GM19238 (cell line): ENCODE results near the gene ATG10.
"Not testable (repeated sequence)": the region's sequence is repeated elsewhere in the genome, so short reads cannot be mapped to it uniquely, and the experiment has no call there.

Experiments used
- DNase-seq: peaks from one replicate; pipeline ENCODE4 v3.0.0; 2011; ENCODE audit warnings: low spot score; ENCODE audit not compliant: insufficient read length

Gene ATG10

DNA sequence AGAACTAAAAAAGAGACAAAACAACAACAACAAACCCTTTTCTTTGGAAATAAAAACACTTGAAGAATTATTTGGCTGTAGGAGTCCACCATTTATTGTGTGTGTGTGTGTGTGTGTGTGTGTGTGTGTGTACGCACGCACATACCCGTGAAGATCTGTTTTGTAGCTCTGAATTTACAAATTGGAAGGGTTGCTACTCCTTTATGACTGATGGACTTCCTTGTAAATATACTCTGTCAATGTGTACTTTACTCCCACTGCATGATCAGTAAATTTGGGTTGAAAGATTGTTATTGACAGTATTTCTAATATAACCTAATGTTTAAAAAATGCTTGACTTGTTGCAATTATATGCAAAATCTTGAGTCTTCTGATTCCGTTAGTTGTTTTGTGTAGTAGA lies 148.1 kb downstream of the ATG10 start:
- DNase-seq, result no peak

DNA sequence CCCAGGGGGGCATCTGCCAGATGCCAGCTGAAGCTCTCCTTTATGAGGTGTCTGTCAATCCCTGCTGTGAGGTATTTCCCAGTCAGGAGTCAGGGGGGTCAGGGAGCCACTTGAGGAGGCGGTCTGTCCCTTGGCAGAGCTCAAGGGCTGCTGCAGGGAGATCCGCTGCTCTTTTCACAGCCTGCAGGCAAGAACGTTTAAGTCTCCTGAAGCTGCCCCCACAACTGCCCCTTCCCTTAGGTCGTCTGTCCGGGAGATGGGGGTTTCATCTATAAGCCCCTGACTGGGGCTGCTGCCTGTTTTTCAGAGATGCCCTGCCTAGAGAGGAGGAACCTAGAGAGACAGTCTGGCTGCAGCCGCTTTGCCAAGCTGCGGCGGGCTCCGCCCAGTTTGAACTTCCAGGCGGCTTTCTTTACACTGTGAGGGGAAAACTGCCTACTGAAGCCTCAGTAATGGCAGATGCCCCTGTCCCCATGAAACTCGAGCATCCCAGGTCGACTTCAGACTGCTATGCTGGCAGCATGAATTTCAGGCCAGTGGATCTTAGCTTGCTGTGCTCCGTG lies 158.0 kb downstream of the ATG10 start:
- DNase-seq, result no peak

- no peak for DNase-seq
Measured at GRCh38 chr5:82130602-82131001, 158.8 kb downstream of the ATG10 start.

DNA sequence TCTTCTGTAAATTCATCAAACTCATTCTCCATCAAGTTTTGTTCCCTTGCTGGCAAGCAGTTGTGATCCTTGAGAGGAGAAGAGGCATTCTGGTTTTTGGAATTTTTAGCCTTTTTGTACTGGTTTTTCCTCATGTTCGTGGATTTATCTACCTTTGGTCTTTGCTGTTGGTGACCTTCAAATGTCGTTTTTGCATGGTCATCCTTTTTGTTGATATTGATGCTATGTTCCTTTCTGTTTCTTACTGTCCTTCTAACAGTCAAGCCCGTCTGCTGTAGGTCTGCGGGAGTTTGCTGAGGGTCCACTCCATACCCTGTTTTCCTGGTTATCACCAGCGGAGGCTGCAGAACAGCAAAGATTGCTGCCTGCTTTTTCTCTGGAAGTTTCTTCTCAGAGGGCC lies 165.4 kb downstream of the ATG10 start:
- no peak for DNase-seq

- not testable (repeated sequence) for DNase-seq
Measured at GRCh38 chr5:82139837-82140236, 168.0 kb downstream of the ATG10 start.

- no peak for DNase-seq
Measured at GRCh38 chr5:82142217-82142841, 170.5 kb downstream of the ATG10 start.

DNA sequence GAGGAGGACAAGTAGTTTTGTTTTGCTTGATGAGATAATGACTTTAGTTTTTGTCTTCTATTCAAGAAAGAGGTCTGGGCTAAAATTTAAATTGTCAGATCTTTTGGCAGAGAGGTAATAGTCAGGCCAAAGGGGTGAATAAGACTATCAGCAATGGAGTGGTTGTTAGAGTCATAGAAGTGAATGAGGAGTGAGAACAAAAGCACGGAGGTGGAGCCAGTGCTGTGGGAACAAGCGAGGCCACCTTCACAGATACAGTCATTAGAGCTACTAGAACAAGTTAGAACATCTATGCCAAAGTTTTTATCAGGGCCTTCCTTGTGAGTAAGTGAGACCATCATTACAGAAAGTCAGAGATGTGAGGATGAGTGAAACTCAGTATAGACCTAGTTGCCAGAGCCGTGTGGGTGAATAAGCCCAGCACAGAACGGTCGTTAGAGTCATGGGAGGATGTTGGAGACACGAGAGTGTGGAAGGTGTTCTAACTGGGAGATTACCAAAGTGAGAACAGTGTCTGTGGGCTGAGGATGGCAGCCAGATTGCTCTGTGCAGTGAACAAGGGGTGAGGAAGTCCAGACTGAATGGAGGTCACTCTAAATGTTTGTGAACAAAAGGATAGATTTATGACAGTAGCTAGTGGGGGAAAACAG lies 171.2 kb downstream of the ATG10 start:
- DNase-seq, result no peak

- DNase-seq, result no peak
Measured at GRCh38 chr5:82147860-82148573, 176.2 kb downstream of the ATG10 start.

DNA sequence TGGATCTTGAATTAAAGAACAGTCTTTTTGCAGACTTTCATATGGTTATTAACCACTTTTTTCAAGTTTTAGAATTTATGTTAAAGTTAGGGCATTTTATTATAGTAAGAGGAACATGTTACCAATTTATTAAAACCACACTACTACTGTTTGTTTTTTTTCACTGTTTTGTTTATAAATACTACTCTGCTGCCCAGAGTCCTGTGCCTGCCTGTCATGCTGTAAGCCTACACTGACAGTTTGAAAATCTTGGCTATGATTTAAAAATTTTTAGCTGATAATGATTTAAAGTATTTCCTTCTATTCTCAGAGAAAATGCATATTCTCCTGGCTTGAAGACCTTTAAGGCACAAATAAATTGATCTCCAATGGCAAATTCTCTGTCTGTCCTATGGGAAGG lies 177.6 kb downstream of the ATG10 start:
- DNase-seq, result no peak

GRCh38 chr5:82150559-82150958 lies 178.7 kb downstream of the ATG10 start:
- no peak for DNase-seq

GRCh38 chr5:82151204-82151603 lies 179.4 kb downstream of the ATG10 start:
- DNase-seq, result no peak

DNA sequence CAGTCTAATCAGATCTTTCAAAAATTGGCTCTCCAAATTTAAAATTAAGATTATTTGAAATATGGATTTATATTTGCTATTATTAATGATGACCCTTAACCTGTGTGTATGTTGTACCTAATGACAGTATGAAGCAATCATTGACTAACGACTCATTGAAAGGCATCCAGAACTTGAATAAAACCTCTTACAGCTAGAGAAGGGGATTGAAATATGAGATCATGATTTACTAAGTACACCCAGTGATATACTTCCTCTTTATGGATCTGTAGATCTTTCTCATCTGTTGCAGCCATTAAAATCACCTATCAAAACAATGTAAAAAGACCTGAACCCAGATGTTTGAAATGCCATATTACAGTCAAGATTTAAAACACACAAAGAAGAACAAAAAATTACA lies 179.8 kb downstream of the ATG10 start:
- DNase-seq, result no peak

- DNase-seq, result no peak
Measured at GRCh38 chr5:82152978-82153481, 181.2 kb downstream of the ATG10 start.

DNA sequence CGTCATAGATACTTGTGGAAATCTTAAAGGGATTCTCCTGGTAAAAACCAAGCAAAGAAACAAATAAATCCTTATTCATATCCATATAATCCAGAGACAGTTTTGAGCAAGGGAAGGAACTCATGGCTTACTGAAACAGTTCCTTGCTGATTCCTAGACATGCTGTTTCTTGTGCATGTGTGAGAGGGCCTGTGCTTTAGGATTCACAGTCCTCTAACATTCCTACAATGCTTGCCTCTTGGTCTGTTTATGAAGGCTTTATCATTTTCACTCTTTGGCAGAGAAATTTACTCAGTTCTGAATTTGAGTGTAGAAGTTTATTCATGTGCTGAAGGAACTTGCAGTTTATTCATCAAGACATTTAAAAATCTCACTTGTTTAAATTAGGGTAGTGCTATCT lies 183.0 kb downstream of the ATG10 start:
- DNase-seq, result no peak

- no peak for DNase-seq
Measured at GRCh38 chr5:82155305-82155704, 183.5 kb downstream of the ATG10 start.

GRCh38 chr5:82156874-82157273 lies 185.1 kb downstream of the ATG10 start:
- no peak for DNase-seq

GRCh38 chr5:82158755-82159413 lies 187.1 kb downstream of the ATG10 start:
- DNase-seq, result no peak

DNA sequence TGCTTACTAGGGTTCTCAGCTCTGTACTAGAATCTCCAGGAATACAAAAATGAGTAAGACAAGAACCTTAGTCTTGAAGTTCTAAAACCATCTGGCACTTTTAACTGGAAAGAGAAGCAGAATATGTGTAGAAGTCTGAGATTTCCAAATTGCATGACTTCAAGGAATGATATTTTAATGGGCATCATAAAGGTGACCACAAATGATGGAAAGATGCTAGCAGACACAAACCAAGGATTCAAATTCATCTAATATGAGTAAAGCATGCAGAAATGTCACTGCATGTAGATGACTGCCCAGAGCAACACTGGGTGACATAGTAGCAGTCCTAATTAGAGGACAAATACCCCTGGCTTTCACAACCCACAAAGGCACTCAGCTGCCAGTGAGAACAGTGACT lies 189.1 kb downstream of the ATG10 start:
- DNase-seq, result no peak

DNA sequence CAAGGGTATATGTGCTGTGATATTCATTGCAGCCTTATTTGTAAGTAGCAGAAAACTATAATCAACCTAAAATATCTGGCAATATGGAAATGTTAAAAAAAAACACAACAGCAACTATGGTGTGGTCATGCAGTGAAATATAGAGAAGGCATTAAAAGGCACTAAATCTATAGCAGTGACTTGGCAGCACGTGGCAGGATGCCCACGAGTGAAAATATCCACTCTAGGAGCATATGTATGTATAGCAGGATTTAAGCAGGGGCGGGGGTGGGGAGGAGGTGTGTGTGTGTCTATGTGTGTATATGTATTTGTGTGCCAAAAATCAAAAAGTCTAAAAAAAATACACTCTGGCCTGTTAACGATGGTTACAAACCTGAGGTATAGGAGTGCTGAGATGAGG lies 190.8 kb downstream of the ATG10 start:
- DNase-seq, result no peak

GRCh38 chr5:82163452-82164175 lies 191.8 kb downstream of the ATG10 start:
- DNase-seq, result no peak
